Measurements from ENCODE around the gene KIR3DL2.
"Not testable (repeated sequence)": the region's sequence is repeated elsewhere in the genome, so short reads cannot be mapped to it uniquely, and the experiment has no call there.

GRCh38 chr19:54907899-54908298 is 57.7 kb downstream of the KIR3DL2 start:
- not testable (repeated sequence) for TF ChIP-seq CTCF, EZH2phosphoT487 (IDR thresholded peaks at IDR 0.05; ENCODE audit: low read length)

All from MM.1S (cell line).